Thoracic aorta (tissue), 2 donors: ENCODE data around the gene CIBAR2. TPM values are rescaled to one million over a fixed set of nuclear protein-coding genes. Genes with fewer than 3 reads are reported as not detected.

Source experiments
- ATAC-seq: fragments of 150-250 bp; one replicate; pipeline ENCODE4 v1.8.0; 2017; ENCODE audit warnings: low read depth; ENCODE audit not compliant: insufficient number of reproducible peaks, low FRiP score
- DNase-seq: peaks from one replicate; pipeline ENCODE4 v3.0.0-alpha.2; 2020; ENCODE audit warnings: low spot score
- H3K27ac ChIP-seq, 2 donors: fragments of 200-600 bp; sonication (generic); 1 replicate in 1 of 2; 2 replicates in 1 of 2; pipeline ENCODE4 v1.5.1; 2016; ENCODE audit warnings: mild to moderate bottlenecking in 2 of 2, moderate library complexity in 2 of 2
- H3K27me3 ChIP-seq: fragments of 200-600 bp; sonication (generic); replicated peaks from 2 replicates; pipeline ENCODE4 v1.6.0; 2016; ENCODE audit warnings: mild to moderate bottlenecking; ENCODE audit not compliant: insufficient read depth
- H3K36me3 ChIP-seq: fragments of 200-600 bp; sonication (generic); one replicate; pipeline ENCODE4 v1.5.1; 2016
- H3K4me1 ChIP-seq, 2 donors: fragments of 200-600 bp; sonication (generic); 1 replicate in 1 of 2; 2 replicates in 1 of 2; pipeline versions ENCODE4 v1.5.1 to v1.6.0; 2016; ENCODE audit warnings: low read depth in 2 of 2, mild to moderate bottlenecking in 1 of 2; ENCODE audit not compliant: control insufficient read depth in 1 of 2
- H3K4me3 ChIP-seq: fragments of 200-600 bp; sonication (generic); 2 replicates; pipeline ENCODE4 v1.5.1; 2016; ENCODE audit warnings: mild to moderate bottlenecking
- H3K9me3 ChIP-seq: fragments of 200-600 bp; sonication (generic); 2 replicates; pipeline ENCODE4 v1.5.1; 2016
- CTCF ChIP-seq: fragments of 200-600 bp; sonication (generic); IDR thresholded peaks from one replicate; pipeline ENCODE4 v1.5.1; 2019; ENCODE audit warnings: antibody characterized with exemption
- total RNA-seq, 2 donors: library from RNA; depleted of rRNA; stranded (reverse); fragments of >200 nt; gene quantifications; one replicate each; pipeline versions ENCODE4 v1.1.0 to v1.2.3, GENCODE V29; 2016

CIBAR2 gene
- total RNA-seq, 2 donors from 2014 or later = not detected

- no peak for TF ChIP-seq CTCF
- Histone ChIP-seq H3K27me3 (no peaks in the 10 kb centered on the region), H3K9me3 (no peaks in the 10 kb centered on the region), H3K4me1 (no peaks in the 10 kb centered on the region), H3K4me3 (no peak overlapping the region), H3K27ac (no peak overlapping the region), H3K36me3 (no peaks in the 10 kb centered on the region)
- no peak for ATAC-seq
- DNase-seq = no peak
Measured at GRCh38 chr16:85107083-85107482, 5.2 kb downstream of the CIBAR2 start.

GRCh38 chr16:85105475-85105874 lies 6.8 kb downstream of the CIBAR2 start:
- Histone ChIP-seq H3K4me3 (no peak overlapping the region), H3K36me3 (no peaks in the 10 kb centered on the region), H3K4me1 (no peaks in the 10 kb centered on the region), H3K27ac (no peak overlapping the region), H3K27me3 (no peaks in the 10 kb centered on the region), H3K9me3 (no peaks in the 10 kb centered on the region)
- DNase-seq (no peak), ATAC-seq (no peak)
- no peak for TF ChIP-seq CTCF

- Histone ChIP-seq H3K27me3 (no peaks in the 10 kb centered on the region), H3K36me3 (no peaks in the 10 kb centered on the region), H3K4me3 (no peak overlapping the region), H3K9me3 (no peaks in the 10 kb centered on the region), H3K4me1 (no peaks in the 10 kb centered on the region), H3K27ac (no peak overlapping the region)
- no peak for TF ChIP-seq CTCF
- ATAC-seq (no peak), DNase-seq (no peak)
Measured at GRCh38 chr16:85104821-85105391, 7.4 kb downstream of the CIBAR2 start.

GRCh38 chr16:85104147-85104546 lies 8.1 kb downstream of the CIBAR2 start:
- Histone ChIP-seq H3K27ac (no peak overlapping the region), H3K36me3 (no peaks in the 10 kb centered on the region), H3K4me3 (no peak overlapping the region), H3K4me1 (no peaks in the 10 kb centered on the region), H3K9me3 (no peaks in the 10 kb centered on the region), H3K27me3 (no peaks in the 10 kb centered on the region)
- TF ChIP-seq CTCF = no peak
- no peak for DNase-seq
- ATAC-seq = no peak

- H3K4me1 ChIP-seq = no peaks in the 10 kb centered on the region
- H3K36me3 ChIP-seq = no peaks in the 10 kb centered on the region
- H3K4me3 ChIP-seq = no peak overlapping the region
- ATAC-seq (no peak), DNase-seq (no peak)
- TF ChIP-seq CTCF = no peak
- no peaks in the 10 kb centered on the region for H3K27me3 ChIP-seq
- H3K27ac ChIP-seq = no peak overlapping the region
- no peaks in the 10 kb centered on the region for H3K9me3 ChIP-seq
Measured at GRCh38 chr16:85103114-85104079, 8.9 kb downstream of the CIBAR2 start.
